RCC 7860 (cell line): ENCODE data around the gene PDLIM4.

Experiments used
- DNase-seq: peaks from one replicate; pipeline ENCODE4 v3.0.0-alpha.2; 2015; ENCODE audit warnings: low spot score
- FAIRE-seq: peaks from 2 replicates; lab custom pipeline; 2012; peaks lifted over from hg19 to GRCh38; lab: Jason Lieb, UNC

PDLIM4 gene

GRCh38 chr5:132257131-132258101, at the start of gene PDLIM4:
TSS of gene PDLIM4 (plus strand) at chr5:132257696. CDS start at chr5:132257735, 39 bp downstream.
- no peak for DNase-seq
- no peak for FAIRE-seq

GRCh38 chr5:132207778-132208177, 49.7 kb upstream of the PDLIM4 start:
- DNase-seq, result no peak
- FAIRE-seq, result no peak

- DNase-seq, result no peak
- FAIRE-seq, result no peak
Observed at GRCh38 chr5:132209131-132209530, 48.4 kb upstream of the PDLIM4 start.

DNA sequence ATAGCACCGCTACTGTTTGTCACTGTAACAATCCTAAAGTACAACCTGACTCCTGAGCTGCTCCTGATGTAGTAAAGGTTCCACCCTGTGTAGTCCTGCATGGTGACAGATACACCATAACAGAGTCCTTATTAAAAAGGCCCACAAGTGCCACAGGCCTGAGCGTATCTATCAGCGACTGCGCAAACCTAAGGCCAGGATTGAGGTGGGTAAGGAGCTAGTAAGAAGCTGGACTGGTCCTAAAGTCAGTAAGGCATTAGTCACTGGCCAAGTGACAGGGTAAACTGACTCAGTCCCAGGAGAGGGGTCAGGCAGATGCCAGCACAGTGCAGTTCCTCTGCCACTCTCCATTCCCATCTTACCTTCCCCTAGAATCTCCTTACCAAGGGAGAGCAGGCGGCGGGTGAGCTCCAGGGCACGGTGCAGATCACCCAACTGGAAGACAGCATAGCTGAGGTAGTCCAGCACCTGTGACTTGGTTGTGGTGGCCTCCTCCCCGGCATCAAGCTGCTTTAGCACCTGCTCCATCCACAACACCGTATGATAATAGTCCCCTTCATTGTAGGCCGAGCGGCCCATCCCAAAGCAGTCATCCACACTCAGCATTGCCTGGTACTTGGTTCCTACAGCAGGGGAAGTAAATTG, 47.5 kb upstream of the PDLIM4 start:
- DNase-seq, result no peak
- no peak for FAIRE-seq

DNA sequence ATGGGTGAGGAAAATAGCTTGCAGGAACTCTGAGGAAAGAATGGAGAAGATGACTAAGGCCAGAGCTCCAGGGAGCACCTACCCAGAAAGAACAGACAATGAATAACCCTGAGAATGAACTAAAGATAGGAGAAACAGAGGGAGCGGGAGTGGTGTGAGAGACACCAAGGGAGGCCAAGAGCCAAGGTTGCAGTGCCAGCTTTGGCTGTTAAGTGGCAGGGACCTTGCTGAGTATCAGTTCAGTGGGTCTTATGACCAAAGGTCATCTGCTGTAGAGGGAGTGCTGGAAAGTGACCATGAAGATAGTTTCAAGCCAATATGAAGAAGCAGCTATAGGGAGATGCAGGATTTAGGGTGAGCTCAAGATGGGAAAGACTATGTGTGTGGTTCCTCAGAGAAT, 46.6 kb upstream of the PDLIM4 start:
- no peak for FAIRE-seq
- no peak for DNase-seq

DNA sequence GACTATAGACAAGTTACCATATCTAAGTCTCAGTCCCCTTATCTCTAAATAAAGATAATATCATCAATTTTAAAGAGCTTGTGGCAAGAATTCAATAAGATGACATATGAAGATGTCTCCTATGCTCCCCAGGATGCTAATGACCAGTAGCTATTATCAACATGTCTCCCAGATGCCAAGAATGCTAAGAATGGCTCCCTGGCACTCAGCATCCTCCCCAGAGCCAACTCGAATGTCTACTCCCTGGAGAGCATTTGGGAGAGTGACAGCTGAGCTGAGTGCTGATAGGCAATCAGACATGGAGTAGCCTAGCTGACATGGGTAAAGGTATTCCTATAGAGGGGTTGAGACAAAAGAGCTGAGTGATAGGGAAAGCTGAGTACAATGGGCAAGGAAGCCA, 45.7 kb upstream of the PDLIM4 start:
- no peak for FAIRE-seq

GRCh38 chr5:132213666-132214065, 43.8 kb upstream of the PDLIM4 start:
- FAIRE-seq, result no peak
- DNase-seq, result no peak

More for the DNA sequence above, 45.7 kb upstream of the PDLIM4 start:
- DNase-seq, result no peak

GRCh38 chr5:132214491-132214890, 43.0 kb upstream of the PDLIM4 start:
- DNase-seq, result no peak
- no peak for FAIRE-seq

- FAIRE-seq (peak; percentile 97), DNase-seq (peak; percentile 94)
Observed at GRCh38 chr5:132215329-132215728, 42.2 kb upstream of the PDLIM4 start.

- FAIRE-seq (no peak), DNase-seq (no peak)
Observed at GRCh38 chr5:132218321-132218720, 39.2 kb upstream of the PDLIM4 start.

DNA sequence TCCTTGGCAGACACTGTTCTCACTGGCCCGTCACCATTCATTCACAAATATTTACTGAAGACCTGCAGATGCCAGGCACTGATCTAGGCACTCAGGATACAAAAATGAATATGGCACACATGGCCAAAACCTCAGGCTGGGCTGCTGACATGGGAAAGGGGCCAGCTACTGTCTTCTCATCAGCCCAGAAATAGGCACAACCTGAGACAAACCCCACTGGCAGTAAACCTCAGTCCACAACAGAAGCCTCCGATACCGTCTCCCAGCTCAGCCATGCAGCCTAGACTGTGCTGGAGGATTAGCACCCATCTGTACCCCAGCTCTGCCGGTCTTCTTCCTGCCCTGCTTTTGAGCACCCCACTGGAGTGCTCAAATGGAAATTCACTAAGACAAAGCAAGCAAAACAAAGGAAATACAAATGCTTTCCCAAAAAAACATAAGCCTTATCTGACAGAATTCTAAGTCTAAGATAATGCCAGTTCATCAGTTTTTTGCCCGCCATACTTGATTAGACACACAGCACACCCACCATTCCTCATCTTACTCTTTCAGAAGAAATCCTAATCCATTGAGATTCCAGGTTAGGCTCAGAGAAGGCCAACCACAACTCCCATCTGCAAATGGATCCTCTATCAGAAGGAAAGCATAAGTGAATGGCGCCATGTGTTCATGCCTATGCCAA, 38.1 kb upstream of the PDLIM4 start:
- FAIRE-seq, result no peak

DNA sequence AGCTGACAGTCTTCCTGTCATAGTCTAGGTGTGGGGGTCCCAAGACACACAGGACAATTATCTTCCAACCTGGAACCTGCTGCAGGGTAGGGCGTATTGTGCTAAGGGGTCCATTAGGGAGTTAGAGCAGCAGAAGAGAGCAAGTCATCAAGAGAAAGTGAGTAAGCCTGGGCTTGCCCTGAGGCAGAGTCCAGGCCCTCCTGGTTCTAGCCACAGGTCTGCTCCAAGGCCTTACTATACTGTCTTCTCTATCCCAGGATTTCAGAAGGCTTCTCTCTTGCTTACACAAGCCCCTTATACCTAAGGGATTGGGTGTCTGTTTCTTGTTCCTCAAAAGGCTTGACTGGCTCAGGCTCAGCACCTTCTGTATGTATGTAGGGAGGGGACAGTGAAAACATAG, 37.5 kb upstream of the PDLIM4 start:
- no peak for FAIRE-seq
- no peak for DNase-seq

More for the DNA sequence above, 38.1 kb upstream of the PDLIM4 start:
- DNase-seq, result no peak

DNA sequence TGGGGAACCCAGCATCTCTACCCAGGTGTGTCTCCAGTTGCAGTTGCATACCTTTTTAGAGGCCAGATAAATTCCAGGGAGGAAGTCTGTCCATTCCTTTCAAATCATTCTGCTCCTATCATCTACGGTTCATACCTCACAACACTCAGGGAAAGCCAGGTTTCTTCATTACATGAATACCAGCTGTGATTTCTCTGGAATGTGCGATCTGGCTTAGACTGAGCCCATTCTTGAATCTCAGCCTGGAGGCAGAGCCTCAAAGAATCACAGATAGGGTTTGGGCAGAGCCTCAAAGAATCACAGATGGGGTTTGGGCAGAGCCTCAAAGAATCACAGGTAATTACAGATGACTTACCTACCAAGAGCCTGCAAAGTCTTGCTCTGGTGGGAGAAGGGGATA, 37.0 kb upstream of the PDLIM4 start:
- DNase-seq, result no peak
- no peak for FAIRE-seq

GRCh38 chr5:132221781-132222648, 35.5 kb upstream of the PDLIM4 start:
- DNase-seq, result no peak

DNA sequence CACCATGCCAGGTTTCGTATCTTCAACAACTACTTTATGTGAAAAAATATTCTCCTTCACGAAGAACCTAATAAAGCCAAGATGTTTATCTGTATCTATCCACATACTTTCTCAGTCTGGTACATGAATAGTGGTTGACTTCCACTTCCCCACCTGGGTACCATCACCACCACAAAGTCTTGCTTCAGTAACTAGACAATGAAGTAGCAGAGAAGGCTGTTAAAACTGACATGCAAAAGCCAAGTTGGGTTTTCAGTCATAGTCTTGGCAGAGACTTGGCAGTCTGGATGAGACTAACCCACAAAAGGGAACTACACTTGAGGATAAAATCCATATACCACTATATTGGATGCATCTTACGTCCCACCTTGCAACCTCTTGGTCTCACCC, 34.9 kb upstream of the PDLIM4 start:
- FAIRE-seq, result no peak
- DNase-seq, result no peak

More at GRCh38 chr5:132221781-132222648, 35.5 kb upstream of the PDLIM4 start:
- FAIRE-seq, result no peak

DNA sequence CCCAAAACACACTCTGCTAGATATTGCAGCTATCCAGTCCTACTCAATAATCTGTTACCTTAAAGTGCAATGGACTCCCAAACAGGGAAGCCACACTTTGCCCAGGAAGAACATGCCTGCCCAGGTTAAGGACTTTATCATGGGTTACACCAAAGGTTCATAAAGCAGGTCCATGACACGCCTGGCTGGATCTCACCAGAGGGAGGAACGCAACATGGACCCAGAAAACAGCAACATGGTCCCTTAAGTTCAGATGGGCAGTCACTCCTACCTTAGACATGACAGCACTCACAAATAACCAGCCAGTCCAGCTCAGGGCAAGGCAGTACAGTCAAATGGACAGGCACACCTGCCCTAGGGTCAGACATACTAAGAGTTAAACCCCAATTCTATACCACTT, 33.6 kb upstream of the PDLIM4 start:
- DNase-seq (no peak), FAIRE-seq (no peak)

- FAIRE-seq (no peak), DNase-seq (no peak)
Observed at GRCh38 chr5:132224716-132225115, 32.8 kb upstream of the PDLIM4 start.

DNA sequence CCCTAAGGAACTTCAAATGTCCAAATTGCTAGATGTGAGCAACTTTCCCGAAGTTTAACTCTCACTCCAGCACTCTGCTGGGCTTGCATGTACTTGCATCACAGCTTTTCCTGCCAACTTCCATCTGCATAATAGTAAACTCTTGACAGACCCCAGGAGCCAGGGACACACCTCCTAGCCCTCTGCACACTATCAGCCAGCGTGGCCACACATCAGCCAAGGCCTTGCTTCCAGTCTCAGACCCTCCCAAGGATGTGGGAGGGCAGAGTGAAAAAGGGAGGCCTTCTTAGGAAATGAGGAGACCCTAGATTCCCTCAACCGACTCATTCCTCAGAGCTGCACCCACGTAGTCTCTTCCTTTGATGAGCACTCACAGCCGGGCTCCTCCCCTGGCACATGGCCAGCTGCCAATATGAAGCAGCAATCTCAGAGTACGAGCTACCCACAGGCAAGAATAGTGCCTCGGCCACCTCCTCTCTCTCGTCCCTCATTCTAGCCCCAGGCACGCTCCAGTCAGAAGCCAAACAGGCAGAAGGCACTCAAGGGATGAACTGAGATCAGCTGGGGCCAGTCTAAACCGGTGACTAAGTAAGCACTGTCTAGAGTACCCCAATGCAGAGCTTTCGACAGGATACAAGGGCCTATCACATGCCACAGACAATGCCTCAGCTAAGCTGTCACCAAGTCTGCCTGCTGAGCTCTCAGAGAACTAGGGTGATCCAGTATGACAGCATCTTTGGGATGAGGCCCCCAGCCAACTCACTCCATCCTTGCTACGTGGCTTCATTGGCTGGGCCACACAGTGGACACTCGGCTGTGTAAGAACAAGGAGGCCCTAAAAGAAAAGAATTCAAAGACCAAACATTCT, 32.1 kb upstream of the PDLIM4 start:
- FAIRE-seq, result peak; percentile 74

GRCh38 chr5:132226516-132227234, 30.8 kb upstream of the PDLIM4 start:
- FAIRE-seq, result no peak
- peak; percentile 25 for DNase-seq

More for the DNA sequence above, 32.1 kb upstream of the PDLIM4 start:
- peak; percentile 92 for DNase-seq
